SKM-1 (cell line): ENCODE data around the gene VNN1.
A peak's percentile ranks its signal among the peaks of the same experiment; 100 is the strongest.
"Not testable (repeated sequence)": the region's sequence is repeated elsewhere in the genome, so short reads cannot be mapped to it uniquely, and the experiment has no call there.

Source experiments
- DNase-seq: peaks from one replicate; lab custom pipeline; 2025; ENCODE audit not compliant: unreplicated experiment; lab: John Stamatoyannopoulos, UW

Gene VNN1

DNA sequence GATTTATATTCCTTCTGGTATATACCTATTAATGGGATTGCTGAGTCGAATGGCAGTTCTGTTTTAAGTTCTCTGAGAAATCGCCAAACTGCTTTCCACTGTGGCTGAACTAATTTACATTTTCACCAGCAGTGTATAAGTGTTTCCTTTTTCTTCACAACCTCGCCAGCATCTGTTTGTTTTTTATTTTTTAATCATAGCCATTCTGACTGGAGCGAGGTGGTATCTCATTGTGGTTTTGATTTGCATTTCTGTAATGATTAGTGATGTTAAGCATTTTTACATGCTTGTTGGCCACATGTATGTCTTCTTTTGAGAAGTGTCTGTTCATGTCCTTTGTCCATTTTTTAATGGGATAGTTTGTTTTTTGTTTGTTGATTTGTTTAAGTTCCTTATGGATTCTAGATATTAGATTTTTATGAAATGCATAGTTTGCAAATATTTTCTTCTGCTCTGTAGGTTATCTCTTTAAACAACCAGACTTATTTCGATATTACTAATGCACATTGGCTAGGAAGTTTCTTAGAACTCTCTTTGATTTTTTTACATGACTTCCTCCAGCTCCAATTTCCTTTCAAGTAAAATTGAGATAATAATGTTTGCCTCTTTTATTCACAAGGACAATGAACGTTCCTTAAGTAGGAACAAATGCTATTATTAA, 12.2 kb upstream of the VNN1 start:
- DNase-seq = no peak

DNA sequence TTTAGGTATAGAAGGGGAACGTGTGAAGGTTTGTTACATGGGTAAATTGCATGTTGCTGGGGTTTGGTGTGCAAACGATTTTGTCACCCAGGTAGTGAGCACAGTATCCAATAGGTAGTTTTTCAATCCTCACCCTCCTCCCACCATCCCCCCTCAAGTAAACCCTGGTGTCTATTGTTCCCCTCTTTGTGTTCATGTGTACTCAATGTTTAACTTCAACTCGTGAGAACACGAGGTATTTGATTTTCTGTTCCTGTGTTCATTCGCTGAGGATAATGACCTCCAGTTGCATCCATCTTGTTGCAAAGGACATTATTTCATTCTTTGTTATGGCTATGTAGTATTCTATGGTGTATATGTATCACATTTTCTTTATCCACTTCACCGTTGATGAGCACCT, 11.6 kb upstream of the VNN1 start:
- DNase-seq = no peak

DNA sequence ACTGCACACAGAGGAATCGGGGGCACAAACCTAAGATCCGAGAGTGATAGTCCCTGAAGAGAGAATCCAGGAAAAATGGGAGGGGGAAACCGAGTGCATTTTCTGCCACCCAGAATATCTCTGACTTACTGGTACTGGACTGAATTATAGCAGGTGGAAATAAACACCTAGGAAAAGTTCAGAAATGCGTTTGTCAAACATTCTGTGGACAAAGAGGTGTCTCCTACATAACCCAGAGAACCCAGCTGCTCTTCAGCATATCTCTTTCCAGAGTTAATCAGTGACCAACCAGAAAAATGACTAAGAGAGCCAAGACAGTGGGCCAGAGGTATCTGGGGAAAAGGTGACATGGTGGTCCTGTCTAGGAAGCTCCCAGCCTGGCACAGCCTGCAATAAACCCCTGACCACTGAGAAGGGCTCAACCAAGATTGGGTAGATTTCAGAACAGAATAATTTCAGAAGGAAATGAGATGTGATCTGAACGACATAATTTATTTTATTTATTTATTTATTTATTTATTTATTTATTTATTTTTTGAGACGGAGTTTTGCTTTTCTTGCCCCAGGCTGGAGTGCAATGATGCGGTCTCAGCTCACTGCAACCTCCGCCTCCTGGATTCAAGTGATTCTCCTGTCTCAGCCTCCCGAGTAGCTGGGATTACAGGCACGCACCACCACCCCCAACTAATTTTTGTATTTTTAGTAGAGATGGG, 6.0 kb upstream of the VNN1 start:
- no peak for DNase-seq

DNA sequence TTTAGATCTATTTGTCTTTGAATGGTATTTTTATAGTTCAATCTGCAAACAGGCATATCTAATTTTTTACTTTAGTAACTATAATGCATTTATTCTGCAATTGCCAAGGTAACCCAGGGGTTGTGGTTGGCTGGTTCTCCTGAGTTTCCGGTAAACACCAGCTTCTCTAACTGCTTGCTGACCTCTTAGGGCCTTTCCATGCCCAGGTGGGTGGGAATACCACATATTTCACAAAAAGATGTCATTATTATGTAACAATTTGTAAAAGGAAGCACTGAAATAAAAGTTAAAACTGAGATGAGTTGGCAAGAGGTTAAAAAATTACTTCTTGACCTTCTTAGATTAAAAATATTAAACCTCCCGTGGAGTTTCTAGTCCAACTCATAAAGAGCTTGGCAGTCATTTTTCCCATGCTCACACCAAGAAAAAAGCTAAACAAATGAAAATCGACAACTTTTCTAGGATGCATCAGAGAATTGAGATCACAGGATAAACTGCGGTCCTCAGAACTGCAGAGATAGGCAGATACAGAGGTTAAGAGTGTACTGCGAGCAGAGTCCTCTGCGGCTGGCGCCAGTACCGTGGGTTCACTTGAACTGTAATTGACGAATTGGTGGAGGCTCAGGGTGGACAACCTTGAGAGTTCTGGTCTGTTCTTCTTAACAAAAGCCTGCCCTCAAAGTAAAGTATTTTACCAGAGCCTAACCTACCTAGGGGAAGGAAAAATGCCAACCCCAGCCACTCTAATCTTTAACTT, 2.2 kb upstream of the VNN1 start:
- no peak for DNase-seq

DNA sequence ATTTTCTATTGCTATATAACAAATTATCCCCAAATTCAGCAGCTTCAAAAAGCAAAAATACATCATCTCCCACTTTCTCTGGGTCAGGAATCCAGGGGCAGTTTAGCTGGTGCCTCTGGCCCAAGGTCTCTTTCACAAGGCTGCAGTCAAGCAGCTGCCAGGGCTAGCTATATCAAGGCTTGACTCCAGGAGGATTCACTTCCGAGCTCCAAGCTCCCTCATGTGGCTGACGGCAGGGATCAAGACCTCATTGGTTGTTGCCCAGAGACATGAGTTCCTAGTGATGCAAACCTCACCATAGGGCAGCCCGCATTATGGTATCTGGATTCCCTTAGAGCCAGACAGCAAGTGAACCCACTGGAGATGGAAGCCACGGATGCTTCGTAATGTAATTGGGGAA, 1.3 kb upstream of the VNN1 start:
- no peak for DNase-seq

DNA sequence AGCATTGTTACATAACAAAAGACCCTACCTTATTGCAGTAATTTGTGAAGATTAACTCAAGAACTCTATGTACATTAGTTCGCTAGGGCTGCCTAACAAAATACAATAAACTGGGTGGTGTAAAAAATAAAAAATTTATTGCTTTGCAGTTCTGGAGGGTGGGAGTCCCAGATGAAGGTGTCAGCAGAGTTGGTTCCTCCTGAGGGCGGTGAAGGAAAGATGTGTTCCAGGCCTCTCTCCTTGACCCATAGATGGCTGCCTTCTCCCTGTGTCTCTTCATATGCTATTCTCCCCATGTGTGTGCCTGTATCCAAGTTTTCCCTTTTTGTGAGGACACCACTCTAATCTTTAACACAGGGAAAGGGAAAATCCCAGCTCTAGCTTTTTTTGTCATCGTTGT, 305 bp upstream of the VNN1 start:
- DNase-seq = no peak

DNA sequence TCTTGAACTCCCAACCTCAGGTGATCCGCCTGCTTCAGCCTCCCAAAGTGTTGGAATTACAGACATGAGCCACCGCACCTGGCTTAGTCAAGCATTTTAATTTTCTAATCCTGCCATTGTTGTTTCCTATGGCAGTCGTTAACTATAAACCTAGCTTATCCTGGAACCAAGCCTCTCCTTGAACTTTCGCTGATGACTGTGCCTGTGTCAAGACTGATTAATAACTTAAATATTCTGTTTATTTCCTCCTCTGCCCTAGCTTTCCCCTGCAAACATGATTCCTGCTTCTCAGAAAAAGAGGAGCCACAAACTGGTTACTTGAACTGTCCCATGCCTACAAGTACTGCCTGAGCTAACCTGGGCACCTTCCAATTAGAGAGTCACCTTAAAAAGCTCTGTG, 1.5 kb downstream of the VNN1 start:
- DNase-seq = no peak

DNA sequence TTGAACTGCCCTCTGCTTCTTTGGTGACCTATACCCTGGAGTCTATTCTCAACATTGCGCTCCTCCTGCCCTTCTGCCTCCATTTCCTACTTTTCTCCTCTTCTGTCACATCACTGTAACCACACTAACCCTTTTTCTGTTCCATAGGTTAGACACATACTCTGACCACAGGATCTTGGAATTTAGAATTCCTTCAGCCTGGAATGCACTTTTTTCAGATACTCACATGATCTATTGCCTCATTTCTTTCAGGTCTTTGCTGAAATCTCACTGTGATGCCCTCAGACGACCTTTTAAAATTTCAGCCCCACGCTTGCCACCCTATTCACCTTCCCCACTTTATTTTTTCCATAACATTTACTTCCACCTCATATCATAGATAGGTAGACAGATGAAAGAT, 5.1 kb downstream of the VNN1 start:
- DNase-seq = no peak

DNA sequence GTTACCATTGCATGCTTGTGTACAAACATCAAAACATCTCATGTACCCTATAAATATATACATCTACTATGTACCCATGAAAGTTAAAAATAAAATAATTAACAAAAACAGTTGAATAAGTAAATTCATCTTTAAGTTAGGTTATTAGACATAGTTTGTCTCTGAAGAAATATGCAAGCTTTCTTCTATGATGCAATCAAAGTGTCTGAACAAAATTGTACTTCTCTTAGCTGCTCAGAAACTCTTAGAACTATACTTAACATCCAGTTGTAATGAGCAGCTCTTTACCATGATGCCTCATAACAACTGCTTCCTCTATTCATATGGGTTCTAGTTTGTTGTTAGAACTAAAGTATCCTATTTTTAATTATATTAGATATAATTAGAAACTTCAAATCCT, 5.9 kb downstream of the VNN1 start:
- DNase-seq = no peak

DNA sequence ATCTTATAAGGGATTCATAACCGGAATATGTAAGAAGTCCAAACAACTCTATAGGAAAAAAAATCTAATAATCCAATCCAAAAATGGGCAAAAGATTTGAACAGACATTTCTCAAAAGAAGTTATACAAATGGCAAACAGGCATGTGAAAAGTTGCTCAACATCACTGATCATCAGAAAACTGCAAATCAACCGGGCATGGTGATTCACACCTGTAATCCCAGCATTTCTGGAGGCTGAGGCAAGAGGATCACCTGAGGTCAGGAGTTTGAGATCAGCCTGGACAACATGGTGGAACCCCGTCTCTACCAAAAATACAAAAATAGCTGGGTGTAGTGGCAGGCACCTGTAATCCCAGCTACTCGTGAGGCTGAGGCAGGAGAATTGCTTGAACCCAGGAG, 7.1 kb downstream of the VNN1 start:
- DNase-seq = not testable (repeated sequence)

DNA sequence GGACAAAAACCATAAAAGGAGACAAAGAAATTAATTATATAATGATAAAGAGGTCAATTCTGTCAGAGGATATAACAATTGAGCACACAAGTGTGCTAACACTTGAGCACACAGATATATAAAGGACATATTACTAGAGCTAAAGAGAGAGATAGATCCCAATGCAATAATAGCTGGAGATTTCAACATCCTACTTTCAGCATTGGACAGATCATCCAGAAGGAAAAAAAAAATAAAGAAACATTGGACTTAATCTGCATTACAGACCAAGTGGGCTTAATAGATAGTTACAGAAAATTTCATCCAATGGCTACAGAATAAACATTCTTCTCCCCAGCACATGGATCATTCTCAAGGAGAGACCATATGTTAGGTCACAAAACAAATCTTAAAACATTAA, 9.9 kb downstream of the VNN1 start:
- DNase-seq = no peak

DNA sequence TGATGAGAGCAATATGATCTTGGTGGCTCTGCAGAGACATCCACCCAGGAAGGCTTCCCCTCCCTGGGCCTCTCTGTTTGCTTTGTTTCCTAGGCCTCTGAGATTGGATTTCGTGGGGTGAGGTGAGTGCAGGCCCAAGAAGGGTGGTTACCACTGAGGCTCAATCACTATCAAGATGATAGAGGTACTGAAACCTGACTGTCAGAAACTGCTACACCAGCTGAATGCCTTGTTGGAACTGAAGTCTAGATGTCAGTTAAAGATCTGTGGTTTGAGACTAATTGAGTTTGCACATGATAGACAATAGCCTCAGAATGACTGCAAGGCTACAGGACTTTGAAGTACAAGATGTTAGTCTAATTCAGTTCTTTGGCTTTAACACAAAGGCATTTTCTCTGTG, 15.2 kb downstream of the VNN1 start:
- no peak for DNase-seq

DNA sequence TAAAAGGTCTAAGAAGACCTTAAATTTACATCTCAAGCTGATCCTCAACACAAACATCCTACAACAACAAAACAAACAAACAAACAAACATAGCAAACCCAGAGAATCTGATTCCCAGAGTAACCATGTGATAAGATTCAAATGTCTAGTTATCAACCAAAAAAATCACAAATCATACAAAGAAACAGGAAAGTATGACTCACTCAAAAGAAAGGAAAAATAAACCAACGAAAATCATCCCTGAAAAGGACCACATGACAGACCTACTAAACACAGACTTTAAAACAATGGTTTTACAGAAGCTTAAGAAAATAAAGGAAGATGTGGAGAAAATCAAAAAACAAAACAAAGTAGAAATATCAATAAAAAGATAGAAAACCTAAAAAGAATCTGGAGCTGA, 18.1 kb downstream of the VNN1 start:
- DNase-seq = no peak

DNA sequence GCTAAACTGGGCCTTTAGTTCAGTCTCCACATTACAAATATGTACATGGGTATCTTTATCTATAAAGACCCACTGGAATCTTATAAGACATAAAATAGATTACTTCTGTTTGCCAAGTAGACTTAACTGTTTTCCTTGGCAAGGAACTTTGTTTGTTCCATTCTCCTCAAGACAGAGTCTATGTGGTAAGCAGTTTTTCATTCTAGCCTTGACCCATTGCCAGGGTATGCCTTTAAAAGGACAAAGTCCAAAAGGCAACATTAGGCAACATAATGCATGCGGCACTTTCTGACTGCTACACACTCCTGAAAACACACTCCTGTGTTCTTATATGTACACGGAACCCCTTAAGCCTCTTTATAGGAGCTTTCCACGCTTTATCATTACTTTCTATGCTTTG, 20.4 kb downstream of the VNN1 start:
- no peak for DNase-seq

DNA sequence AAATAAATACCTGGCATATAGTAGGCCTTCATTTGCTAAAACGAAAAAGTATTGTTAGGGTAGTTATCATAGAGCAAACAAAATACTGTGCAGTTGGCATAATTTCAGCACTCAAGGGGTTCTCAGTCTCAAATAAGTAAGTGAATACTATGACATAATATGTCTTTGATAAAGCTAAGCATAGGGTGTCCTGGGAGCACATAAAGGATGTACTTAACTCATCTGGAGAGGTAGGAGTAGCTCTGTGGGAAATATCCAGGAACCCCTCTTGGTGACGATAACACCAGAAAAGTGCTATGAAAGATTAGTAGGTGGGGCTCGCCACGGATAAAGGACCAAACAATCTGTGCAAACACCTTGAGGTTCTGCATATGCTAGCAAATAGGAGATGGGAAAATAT, 23.2 kb downstream of the VNN1 start:
- DNase-seq = no peak

DNA sequence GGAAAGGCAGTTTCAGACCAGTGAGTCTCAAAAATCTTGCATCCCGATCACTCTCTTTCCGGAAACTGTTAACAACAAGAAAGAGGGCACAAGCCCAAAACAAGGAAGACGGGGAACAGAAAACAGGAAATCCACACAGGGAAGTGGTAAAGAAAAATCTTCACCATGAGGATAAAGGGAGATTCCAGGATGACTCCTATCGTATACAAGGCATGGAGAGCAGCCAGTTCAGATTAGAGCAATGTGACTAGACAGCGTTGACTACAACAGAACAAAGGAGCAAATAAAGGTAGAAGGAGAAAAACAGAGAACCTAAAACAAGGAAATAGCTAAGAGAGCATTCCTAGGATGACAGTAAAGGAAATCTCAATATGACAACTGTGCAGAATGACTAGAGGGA, 26.5 kb downstream of the VNN1 start:
- no peak for DNase-seq

DNA sequence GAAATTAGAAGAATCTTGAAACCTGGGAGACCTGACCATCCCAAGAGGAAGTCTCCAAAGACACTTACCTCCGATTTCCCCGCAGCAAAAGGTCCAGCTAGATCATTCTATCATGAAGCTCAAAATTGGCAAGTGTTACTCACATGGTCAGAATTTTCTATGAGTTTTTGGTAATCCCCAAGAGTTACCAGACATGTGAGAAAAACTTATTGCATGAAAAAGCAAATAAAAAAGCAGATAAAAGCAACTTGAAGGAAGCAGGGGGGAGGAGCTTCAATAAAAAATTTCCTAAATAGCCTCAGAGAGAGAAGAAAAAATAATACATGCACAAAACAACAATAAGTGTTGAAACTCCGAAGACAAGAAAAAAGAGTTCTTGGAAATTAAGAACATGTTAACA, 27.3 kb downstream of the VNN1 start:
- DNase-seq = no peak

DNA sequence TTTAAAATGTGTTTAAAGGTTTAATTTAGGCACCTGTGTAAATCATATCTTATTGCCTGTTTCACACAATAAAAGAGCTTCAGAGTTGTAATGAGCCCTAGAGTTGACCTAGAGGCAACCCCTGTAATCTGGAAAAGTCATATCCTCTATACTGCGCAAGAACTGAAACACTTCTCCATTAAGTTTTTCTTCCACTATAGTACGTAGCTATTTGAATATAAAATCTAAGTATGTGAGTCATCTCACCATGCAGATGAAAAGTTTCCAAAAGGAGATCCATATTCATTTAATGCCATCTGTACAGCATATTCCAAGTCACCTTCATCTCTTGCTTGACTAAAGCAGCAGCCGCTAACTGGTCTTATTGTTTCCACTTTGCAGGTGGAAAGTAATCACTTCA, 28.8 kb downstream of the VNN1 start:
- DNase-seq = no peak

DNA sequence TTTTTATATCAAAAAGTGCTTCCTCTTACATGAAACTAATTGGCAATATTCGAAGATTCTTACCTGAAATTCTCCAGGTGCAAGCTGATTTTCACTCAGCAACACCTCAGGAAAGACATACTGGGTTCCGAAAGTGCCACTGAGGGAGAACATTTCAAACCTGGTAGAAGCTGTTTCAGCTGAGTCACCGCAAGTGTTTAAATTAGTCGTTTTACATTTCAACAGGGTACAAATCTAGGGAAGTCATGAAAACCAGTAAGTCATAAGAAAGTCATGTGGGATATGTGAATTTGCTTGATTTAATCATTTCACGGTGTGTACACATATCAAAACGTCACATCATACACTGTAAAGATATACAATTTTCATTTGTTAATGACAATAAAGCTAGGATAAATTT, 29.6 kb downstream of the VNN1 start:
- no peak for DNase-seq

DNA sequence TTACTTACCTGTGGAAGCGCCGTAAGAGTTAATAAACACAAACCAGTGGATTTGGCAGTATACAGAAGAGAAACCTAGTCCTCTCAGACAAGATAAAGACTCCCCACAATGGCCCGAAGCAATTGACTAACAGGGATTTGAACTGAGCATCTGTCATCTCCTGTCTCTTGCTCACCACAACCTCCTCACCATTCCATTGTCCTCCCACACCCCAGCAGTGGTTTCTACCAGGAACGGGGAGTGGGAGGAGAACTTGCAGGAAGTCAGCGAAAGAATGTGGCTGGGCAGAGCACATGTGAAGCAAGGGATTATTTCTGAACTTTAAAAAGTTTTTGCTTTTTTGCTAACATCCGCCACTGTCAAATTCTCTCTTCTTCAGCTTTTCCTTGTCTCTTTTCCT, 30.3 kb downstream of the VNN1 start:
- no peak for DNase-seq

DNA sequence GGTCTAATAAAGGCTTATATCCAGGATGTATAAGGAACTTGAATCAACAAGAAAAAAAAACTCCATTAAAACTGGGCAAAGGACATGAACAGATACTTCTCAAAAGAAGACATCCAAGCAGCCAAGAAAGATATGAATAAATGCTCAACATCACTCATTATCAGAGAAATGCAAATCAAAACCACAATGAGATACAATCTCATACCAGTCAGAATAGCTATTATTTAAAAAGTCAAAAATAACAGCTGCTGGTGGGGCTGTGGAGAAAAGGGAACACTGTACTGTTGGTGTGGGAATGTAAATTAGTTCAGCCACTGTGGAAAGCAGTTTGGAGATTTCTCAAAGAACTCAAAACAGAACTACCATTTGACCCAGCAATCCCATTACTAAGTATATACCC, 34.8 kb downstream of the VNN1 start:
- not testable (repeated sequence) for DNase-seq

DNA sequence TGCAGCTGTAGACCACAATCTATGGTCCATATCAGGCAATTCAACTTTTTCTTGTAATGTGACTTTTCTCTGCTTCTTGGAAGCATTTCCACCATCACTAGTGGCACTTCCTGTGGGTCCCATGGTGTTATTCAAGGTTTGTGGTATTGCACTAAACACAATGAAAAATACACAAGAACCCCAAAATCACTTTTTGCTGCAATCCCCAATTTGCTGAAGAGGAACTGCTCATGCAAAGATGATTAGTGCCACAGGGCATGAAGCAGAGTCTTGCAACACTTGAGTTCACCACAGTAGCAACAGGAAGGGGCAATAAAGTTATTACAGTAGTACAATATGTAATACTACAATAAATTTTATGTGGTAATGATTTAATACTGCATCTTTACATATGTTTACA, 38.1 kb downstream of the VNN1 start:
- DNase-seq = peak; percentile 11
